SK-N-MC (cell line): ENCODE results near the gene ARL5A.

Source experiments
- EZH2 ChIP-seq: fragments of 200-600 bp; sonication (generic); IDR thresholded peaks from one replicate; pipeline ENCODE4 v1.6.1; 2017; ENCODE audit warnings: antibody characterized with exemption
- POLR2AphosphoS5 ChIP-seq: IDR thresholded peaks from 2 replicates; pipeline ENCODE4 v1.6.1; 2012; ENCODE audit warnings: mild to moderate bottlenecking, low read depth, low read length, borderline replicate concordance

GRCh38 chr2:151872463-151872862, 44.2 kb upstream of the ARL5A start:
- TF ChIP-seq POLR2AphosphoS5 (no peak), EZH2 (no peak)
